ENCODE results near the gene VWF. TPM values are rescaled to one million over a fixed set of nuclear protein-coding genes. Genes with fewer than 3 reads are reported as not detected.

Gene VWF
- total RNA-seq, 2 experiments from 2014 or later = 0.11 to 0.13 TPM

GRCh38 chr12:5914387-5915149, 209.9 kb downstream of the VWF start:
- H3K27me3 Mint-ChIP-seq = peaks cover 3% of the 10 kb centered on the region
- intact Hi-C loops (cut with micrococcal nuclease) = no loop called here
- TF ChIP-seq, protein P1, sequence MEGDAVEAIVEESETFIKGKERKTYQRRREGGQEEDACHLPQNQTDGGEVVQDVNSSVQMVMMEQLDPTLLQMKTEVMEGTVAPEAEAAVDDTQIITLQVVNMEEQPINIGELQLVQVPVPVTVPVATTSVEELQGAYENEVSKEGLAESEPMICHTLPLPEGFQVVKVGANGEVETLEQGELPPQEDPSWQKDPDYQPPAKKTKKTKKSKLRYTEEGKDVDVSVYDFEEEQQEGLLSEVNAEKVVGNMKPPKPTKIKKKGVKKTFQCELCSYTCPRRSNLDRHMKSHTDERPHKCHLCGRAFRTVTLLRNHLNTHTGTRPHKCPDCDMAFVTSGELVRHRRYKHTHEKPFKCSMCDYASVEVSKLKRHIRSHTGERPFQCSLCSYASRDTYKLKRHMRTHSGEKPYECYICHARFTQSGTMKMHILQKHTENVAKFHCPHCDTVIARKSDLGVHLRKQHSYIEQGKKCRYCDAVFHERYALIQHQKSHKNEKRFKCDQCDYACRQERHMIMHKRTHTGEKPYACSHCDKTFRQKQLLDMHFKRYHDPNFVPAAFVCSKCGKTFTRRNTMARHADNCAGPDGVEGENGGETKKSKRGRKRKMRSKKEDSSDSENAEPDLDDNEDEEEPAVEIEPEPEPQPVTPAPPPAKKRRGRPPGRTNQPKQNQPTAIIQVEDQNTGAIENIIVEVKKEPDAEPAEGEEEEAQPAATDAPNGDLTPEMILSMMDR (IDR thresholded peaks at IDR 0.05) = no peak
- no peak overlapping the region for H3K4me3 Mint-ChIP-seq
- ATAC-seq (no peak), DNase-seq (no peak)
- H3K27ac Mint-ChIP-seq = no peak overlapping the region
- H3K36me3 Mint-ChIP-seq (ENCODE audit: low read depth) = no peaks in the 10 kb centered on the region
- ChIA-PET CTCF (interaction anchor here (1.5 kb wide), 1 partner anchor 8 kb away, joined by 4 read pairs; no protein-coding TSS in a partner anchor), POLR2A (no interaction called here)
- no peaks in the 10 kb centered on the region for H3K9me3 Mint-ChIP-seq
- no peaks in the 10 kb centered on the region for H3K4me1 Mint-ChIP-seq (ENCODE audit: low read depth)

DNA sequence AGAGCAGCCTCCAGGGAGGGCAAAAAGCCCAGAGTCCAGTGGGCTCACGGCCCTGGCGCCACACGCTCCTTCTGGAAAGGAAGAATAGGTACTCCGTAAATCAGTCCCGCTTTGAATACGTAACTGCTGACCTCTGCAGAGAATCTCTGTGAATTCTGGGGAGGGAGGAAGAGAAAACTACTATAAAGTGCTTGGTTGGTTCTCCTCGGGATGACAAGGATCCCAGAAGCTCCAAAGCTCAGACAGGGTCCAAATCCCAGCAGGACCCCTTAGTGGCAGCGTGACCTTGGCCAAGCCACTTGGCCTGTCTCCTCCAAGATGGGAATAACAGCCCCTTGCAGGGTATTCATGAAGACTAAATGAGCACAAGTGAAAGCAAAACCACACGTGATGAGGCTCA, 211.1 kb downstream of the VWF start:
- POLR2A ChIA-PET = no interaction called here

DNA sequence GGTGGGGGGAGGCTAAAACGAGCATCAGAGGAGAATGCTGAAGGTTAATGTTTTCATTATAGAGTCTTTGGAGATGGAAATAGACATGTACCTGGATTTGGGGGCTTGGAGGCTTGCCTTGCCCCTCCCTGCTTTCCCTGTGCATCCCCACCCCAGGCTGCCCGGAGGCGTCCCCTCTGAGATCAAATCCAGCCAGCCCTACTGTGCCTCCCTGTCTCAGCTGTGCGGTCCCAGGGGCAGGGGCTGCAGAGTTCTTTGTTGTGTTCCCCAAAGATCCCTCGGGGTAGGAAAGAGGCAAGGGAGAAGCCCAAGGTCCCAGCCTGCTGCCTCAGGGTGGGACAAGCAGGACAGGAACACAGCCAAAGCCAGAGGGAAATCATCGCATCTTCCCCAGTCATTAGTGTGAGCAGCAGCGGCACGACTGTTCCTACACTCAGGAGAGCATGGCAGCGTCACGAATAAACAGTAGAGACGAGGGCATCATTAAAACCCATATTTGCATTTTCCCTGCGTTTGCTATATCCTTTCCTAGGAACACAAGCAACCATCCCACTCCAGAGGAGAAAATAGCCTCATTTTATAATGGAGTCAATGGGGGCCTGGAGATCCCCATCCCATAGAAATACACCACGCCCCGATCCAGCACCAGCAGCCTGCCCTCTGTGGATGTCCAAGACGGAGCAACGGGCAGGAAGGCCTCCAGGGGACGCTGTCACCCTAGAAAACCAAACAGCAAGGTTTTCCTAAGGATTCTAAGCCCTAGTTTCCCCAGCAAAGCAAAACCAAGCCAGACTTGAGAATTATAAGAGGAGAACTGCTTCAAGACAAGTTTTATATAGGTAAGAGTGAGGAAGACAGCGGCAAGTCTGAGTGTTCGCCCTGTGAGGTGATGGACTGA, 211.8 kb downstream of the VWF start:
- ChIA-PET POLR2A (no interaction called here), CTCF (no interaction called here)
- intact Hi-C loops (cut with micrococcal nuclease) = no loop called here
- Mint-ChIP-seq H3K27ac (no peak overlapping the region), H3K27me3 (peaks cover 6% of the 10 kb centered on the region), H3K4me1 (ENCODE audit: low read depth) (no peaks in the 10 kb centered on the region), H3K4me3 (no peak overlapping the region), H3K36me3 (ENCODE audit: low read depth) (no peaks in the 10 kb centered on the region), H3K9me3 (no peaks in the 10 kb centered on the region)
- ATAC-seq (no peak), DNase-seq (no peak)
- TF ChIP-seq, protein P1 (IDR thresholded peaks at IDR 0.05) = no peak

More for the DNA sequence above, 211.1 kb downstream of the VWF start:
- H3K27ac Mint-ChIP-seq = no peak overlapping the region
- H3K4me1 Mint-ChIP-seq (ENCODE audit: low read depth) = no peaks in the 10 kb centered on the region
- no peak for ATAC-seq
- H3K4me3 Mint-ChIP-seq = no peak overlapping the region
- no peaks in the 10 kb centered on the region for H3K36me3 Mint-ChIP-seq (ENCODE audit: low read depth)
- DNase-seq = no peak
- intact Hi-C loops (cut with micrococcal nuclease) = no loop called here
- H3K9me3 Mint-ChIP-seq = no peaks in the 10 kb centered on the region
- H3K27me3 Mint-ChIP-seq = peaks cover 6% of the 10 kb centered on the region
- TF ChIP-seq, protein P1 (IDR thresholded peaks at IDR 0.05) = no peak
- CTCF ChIA-PET = interaction anchor here (1.5 kb wide), 1 partner anchor 9 kb away, joined by 4 read pairs; no protein-coding TSS in a partner anchor

DNA sequence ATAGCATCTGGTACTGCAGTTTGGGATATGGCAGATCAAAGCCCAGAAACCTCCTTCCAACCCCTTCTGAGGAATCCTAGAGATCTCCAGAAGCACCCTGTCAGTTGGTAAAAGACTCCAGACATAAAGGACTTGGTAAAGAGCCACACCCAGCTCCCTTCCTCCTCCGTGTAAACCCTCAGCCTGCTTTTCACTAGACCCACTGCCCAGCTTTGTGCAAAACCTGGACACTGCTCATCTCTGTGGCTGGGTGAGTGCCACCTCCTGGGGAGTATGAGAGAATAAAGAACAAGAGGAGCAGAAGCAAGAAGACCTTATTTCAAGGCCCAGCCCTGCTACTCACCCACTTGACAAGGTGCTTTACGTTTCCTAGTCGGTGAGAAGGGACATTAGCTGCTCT, 212.5 kb downstream of the VWF start:
- ATAC-seq = no peak
- ChIA-PET CTCF (no interaction called here), POLR2A (no interaction called here)
- TF ChIP-seq, protein P1 (IDR thresholded peaks at IDR 0.05) = no peak
- Mint-ChIP-seq H3K27ac (no peak overlapping the region), H3K4me1 (ENCODE audit: low read depth) (no peaks in the 10 kb centered on the region), H3K27me3 (peaks cover 6% of the 10 kb centered on the region), H3K36me3 (ENCODE audit: low read depth) (no peaks in the 10 kb centered on the region), H3K9me3 (no peaks in the 10 kb centered on the region), H3K4me3 (no peak overlapping the region)
- intact Hi-C loops (cut with micrococcal nuclease) = no loop called here
- DNase-seq = no peak
